OCI-LY3 (cell line): ENCODE results near the gene PTPRN2.

Experiments used
- H2AFZ ChIP-seq: fragments of 200-600, 300-600 bp; shearing (Covaris generic); 2 replicates; pipeline ENCODE4 v1.6.0; 2014; ENCODE audit warnings: antibody characterized with exemption, low read depth, low read length
- H3K27ac ChIP-seq: fragments of 200-600, 300-600 bp; sonication (generic); 2 replicates; pipeline ENCODE4 v1.5.1; 2014; ENCODE audit warnings: mild to moderate bottlenecking, low read length, moderate library complexity, mixed read lengths
- H3K27me3 ChIP-seq: fragments of 200-600, 300-600 bp; sonication (generic); 2 replicates; pipeline ENCODE4 v1.6.1; 2014; ENCODE audit warnings: low read depth, low read length, mixed read lengths
- H3K36me3 ChIP-seq: fragments of 200-600, 300-600 bp; sonication (generic); replicated peaks from 2 replicates; pipeline ENCODE3; 2014; ENCODE audit warnings: low read depth, low read length, mixed read lengths
- H3K4me1 ChIP-seq: fragments of 300-600, 200-600 bp; sonication (generic); 2 replicates; pipeline ENCODE4 v1.6.1; 2014; ENCODE audit warnings: low read length, mixed read lengths
- H3K4me2 ChIP-seq: fragments of 200-600, 300-600 bp; sonication (generic); 2 replicates; pipeline ENCODE4 v1.6.1; 2014; ENCODE audit warnings: low read length, mixed read lengths
- H3K4me3 ChIP-seq: fragments of 300-600, 200-600 bp; sonication (generic); 2 replicates; pipeline ENCODE4 v1.5.1; 2014; ENCODE audit warnings: antibody characterized with exemption, mild to moderate bottlenecking, low read length, moderate library complexity
- H3K79me2 ChIP-seq: fragments of 300-600, 200-600 bp; shearing (Covaris generic); 2 replicates; pipeline ENCODE4 v1.6.1; 2014; ENCODE audit warnings: mild to moderate bottlenecking, low read length, mixed read lengths
- H3K9ac ChIP-seq: fragments of 300-600, 200-600 bp; shearing (Covaris generic); 2 replicates; pipeline ENCODE4 v1.6.0; 2014; ENCODE audit warnings: mild to moderate bottlenecking, low read length, moderate library complexity
- H3K9me3 ChIP-seq: fragments of 200-600, 300-600 bp; shearing (Covaris generic); 2 replicates; pipeline ENCODE4 v1.6.1; 2014; ENCODE audit warnings: low read length, mixed read lengths; ENCODE audit not compliant: insufficient read depth
- H4K20me1 ChIP-seq: fragments of 200-600, 300-600 bp; sonication (generic); 2 replicates; pipeline ENCODE4 v1.6.1; 2016; ENCODE audit warnings: low read length, mixed read lengths; ENCODE audit not compliant: insufficient read depth
- CTCF ChIP-seq: fragments of 200-600, 300-600 bp; sonication (generic); IDR thresholded peaks from 2 replicates; pipeline ENCODE4 v1.5.1; 2014; ENCODE audit warnings: antibody characterized with exemption, low read length, low read depth
- EZH2phosphoT487 ChIP-seq: fragments of 200-600 bp; shearing (Covaris generic); IDR thresholded peaks from 2 replicates; pipeline ENCODE4 v1.6.1; 2018; ENCODE audit warnings: antibody characterized with exemption, mixed run types, low read depth

PTPRN2 gene

GRCh38 chr7:158183431-158183830 is 404.2 kb downstream of the PTPRN2 start:
- no peaks in the 10 kb centered on the region for H4K20me1 ChIP-seq
- no peak overlapping the region for H2AFZ ChIP-seq
- no peak overlapping the region for H3K27ac ChIP-seq
- H3K4me3 ChIP-seq, result no peak overlapping the region
- H3K4me1 ChIP-seq, result no peaks in the 10 kb centered on the region
- no peak overlapping the region for H3K9ac ChIP-seq
- H3K27me3 ChIP-seq, result no peaks in the 10 kb centered on the region
- no peak overlapping the region for H3K4me2 ChIP-seq
- H3K9me3 ChIP-seq, result no peaks in the 10 kb centered on the region
- H3K36me3 ChIP-seq, result no peaks in the 10 kb centered on the region
- TF ChIP-seq CTCF (no peak), EZH2phosphoT487 (no peak)
- no peaks in the 10 kb centered on the region for H3K79me2 ChIP-seq

GRCh38 chr7:158176561-158177173 is 411.0 kb downstream of the PTPRN2 start:
- H3K79me2 ChIP-seq, result no peaks in the 10 kb centered on the region
- no peak overlapping the region for H3K4me2 ChIP-seq
- H3K36me3 ChIP-seq, result no peaks in the 10 kb centered on the region
- H3K27ac ChIP-seq, result no peak overlapping the region
- no peak overlapping the region for H3K4me3 ChIP-seq
- no peaks in the 10 kb centered on the region for H3K9me3 ChIP-seq
- H4K20me1 ChIP-seq, result no peaks in the 10 kb centered on the region
- no peak overlapping the region for H2AFZ ChIP-seq
- H3K27me3 ChIP-seq, result no peaks in the 10 kb centered on the region
- no peaks in the 10 kb centered on the region for H3K4me1 ChIP-seq
- no peak overlapping the region for H3K9ac ChIP-seq
- no peak for TF ChIP-seq EZH2phosphoT487
- no peak for TF ChIP-seq CTCF

- H3K9me3 ChIP-seq, result no peaks in the 10 kb centered on the region
- no peaks in the 10 kb centered on the region for H4K20me1 ChIP-seq
- TF ChIP-seq EZH2phosphoT487, result no peak
- TF ChIP-seq CTCF, result no peak
Measured at GRCh38 chr7:158175779-158176178, 411.8 kb downstream of the PTPRN2 start.

GRCh38 chr7:158174947-158175346 is 412.7 kb downstream of the PTPRN2 start:
- Histone ChIP-seq H3K9me3 (no peaks in the 10 kb centered on the region), H3K27ac (no peak overlapping the region), H3K4me3 (no peak overlapping the region), H3K9ac (no peak overlapping the region), H3K36me3 (no peaks in the 10 kb centered on the region), H3K27me3 (no peaks in the 10 kb centered on the region), H3K4me2 (no peak overlapping the region), H2AFZ (no peak overlapping the region), H3K4me1 (no peaks in the 10 kb centered on the region), H3K79me2 (no peaks in the 10 kb centered on the region), H4K20me1 (no peaks in the 10 kb centered on the region)
- TF ChIP-seq CTCF (no peak), EZH2phosphoT487 (no peak)

More at GRCh38 chr7:158175779-158176178, 411.8 kb downstream of the PTPRN2 start:
- Histone ChIP-seq H3K36me3 (no peaks in the 10 kb centered on the region), H3K4me2 (no peak overlapping the region), H2AFZ (no peak overlapping the region), H3K4me3 (no peak overlapping the region), H3K9ac (no peak overlapping the region), H3K4me1 (no peaks in the 10 kb centered on the region), H3K27ac (no peak overlapping the region), H3K27me3 (no peaks in the 10 kb centered on the region), H3K79me2 (no peaks in the 10 kb centered on the region)
